HCT116 (cell line): ENCODE results near the gene ICAM4. TPM values are rescaled to one million over a fixed set of nuclear protein-coding genes. Genes with fewer than 3 reads are reported as not detected.

Experiments
- ATAC-seq: fragments of 200-7000 bp; cut with Tn5 transposase; 2 replicates; pipeline ENCODE4 v1.9.1; 2020; ENCODE audit warnings: mild to moderate bottlenecking, moderate library complexity
- BruUV-seq: library from RNA; stranded (reverse); fragments of 400-500 nt; replicated peaks from 2 replicates; lab custom pipeline; 2021; lab: Mats Ljungman, UMichigan
- CTCF ChIA-PET: fragments of 300-600 bp; sonication (Branson Sonifier 250); formaldehyde crosslinking; loops from one replicate; lab custom pipeline; 2021; ENCODE audit warnings: antibody characterized with exemption; lab: Charles Lee
- POLR2A ChIA-PET: fragments of 300-600, 350-600 bp; sonication (Branson Sonifier 250); formaldehyde crosslinking; loops from one replicate; lab custom pipeline; 2021; ENCODE audit warnings: antibody characterized with exemption; lab: Charles Lee
- RAD21 ChIA-PET, 2 experiments: fragments of 300-600 bp; sonication (Branson Sonifier 250); formaldehyde crosslinking; loops; one replicate each; lab custom pipeline; 2023; ENCODE audit warnings: low total read pairs in 2 of 2; ENCODE audit not compliant: uncharacterized antibody in 2 of 2, unreplicated experiment in 2 of 2, low non-redundant PET in 1 of 2; lab: Charles Lee
- DNase-seq: peaks from one replicate; pipeline ENCODE4 v3.0.0-alpha.2; 2010; ENCODE audit warnings: low read depth, low spot score
- H2AFZ ChIP-seq: fragments of 200-600 bp; shearing (Covaris generic), sonication (generic); 2 replicates; pipeline ENCODE4 v1.6.1; 2017; ENCODE audit warnings: low read depth, mixed run types, mixed read lengths, antibody characterized with exemption, low read length; ENCODE audit not compliant: poor library complexity, severe bottlenecking
- H3K27ac ChIP-seq: 2 replicates; pipeline ENCODE4 v1.5.1; 2012; ENCODE audit warnings: low read depth, low read length
- H3K27me3 ChIP-seq: fragments of 200-600 bp; sonication (generic); 2 replicates; pipeline ENCODE4 v1.6.1; 2016; ENCODE audit warnings: mixed run types, low read length, mixed read lengths; ENCODE audit not compliant: insufficient read depth
- H3K36me3 ChIP-seq, 2 experiments: fragments of 200-500 bp in 1 of 2; fragments of 200-600 bp in 1 of 2; sonication (Bioruptor generic) in 1 of 2; sonication (generic) in 1 of 2; 2 replicates each; pipeline versions ENCODE4 v1.5.1 to v1.6.1; 2014 to 2016; ENCODE audit warnings: low read length in 2 of 2, inconsistent platforms in 1 of 2, mixed read lengths in 1 of 2, mixed run types in 1 of 2; ENCODE audit not compliant: insufficient read depth in 2 of 2, control insufficient read depth in 1 of 2
- H3K4me1 ChIP-seq, 2 experiments: fragments of 200-600 bp in 1 of 2; sonication (generic) in 1 of 2; 2 replicates each; pipeline versions ENCODE4 v1.5.1 to v1.6.1; 2012 to 2017; ENCODE audit warnings: low read length in 2 of 2, inconsistent platforms in 1 of 2, mild to moderate bottlenecking in 1 of 2, mixed read lengths in 1 of 2, mixed run types in 1 of 2, moderate library complexity in 1 of 2; ENCODE audit not compliant: insufficient read depth in 2 of 2, control insufficient read depth in 1 of 2
- H3K4me2 ChIP-seq: fragments of 200-600 bp; sonication (generic); 2 replicates; pipeline ENCODE4 v1.6.1; 2017; ENCODE audit warnings: mixed run types, low read length, mixed read lengths
- H3K4me3 ChIP-seq, 2 experiments: fragments of 200-600 bp in 1 of 2; sonication (generic) in 1 of 2; replicated peaks in 1 of 2; 2 replicates each; pipeline ENCODE4 v1.5.1; 2011 to 2016; ENCODE audit warnings: low read length in 2 of 2, control low read depth in 1 of 2, low read depth in 1 of 2, mild to moderate bottlenecking in 1 of 2, mixed read lengths in 1 of 2, mixed run types in 1 of 2
- H3K79me2 ChIP-seq: fragments of 200-600 bp; sonication (generic); 2 replicates; pipeline ENCODE4 v1.6.1; 2017; ENCODE audit warnings: mild to moderate bottlenecking, mixed run types, low read length, moderate library complexity, mixed read lengths; ENCODE audit not compliant: insufficient read depth
- H3K9ac ChIP-seq: fragments of 200-600 bp; sonication (generic); 2 replicates; pipeline ENCODE4 v1.6.1; 2016; ENCODE audit warnings: low read length, mixed read lengths
- H3K9me2 ChIP-seq: fragments of 200-600 bp; sonication (generic), shearing (Covaris generic); 2 replicates; pipeline ENCODE4 v1.6.1; 2017; ENCODE audit warnings: mixed run types, mild to moderate bottlenecking, moderate library complexity; ENCODE audit not compliant: insufficient read depth
- H3K9me3 ChIP-seq, 2 experiments: fragments of 200-500 bp in 1 of 2; fragments of 200-600 bp in 1 of 2; sonication (Bioruptor generic) in 1 of 2; sonication (generic) in 1 of 2; 2 replicates each; pipeline ENCODE4 v1.6.1; 2014 to 2017; ENCODE audit warnings: low read length in 2 of 2, mixed read lengths in 2 of 2, inconsistent platforms in 1 of 2, low read depth in 1 of 2, mild to moderate bottlenecking in 1 of 2, mixed run types in 1 of 2, moderate library complexity in 1 of 2; ENCODE audit not compliant: control insufficient read depth in 1 of 2, insufficient read depth in 1 of 2
- H4K20me1 ChIP-seq: fragments of 200-600 bp; sonication (generic), shearing (Covaris generic); 2 replicates; pipeline ENCODE4 v1.6.1; 2017; ENCODE audit warnings: mixed run types, mild to moderate bottlenecking, moderate library complexity; ENCODE audit not compliant: insufficient read depth
- CBX3 ChIP-seq: IDR thresholded peaks from 2 replicates; pipeline ENCODE4 v1.6.1; 2012; ENCODE audit warnings: low read depth
- CEBPB ChIP-seq: IDR thresholded peaks from 2 replicates; pipeline ENCODE4 v1.6.1; 2012; ENCODE audit warnings: low read depth
- ELF1 ChIP-seq: IDR thresholded peaks from 2 replicates; pipeline ENCODE4 v1.6.1; 2012; ENCODE audit warnings: low read depth, borderline replicate concordance
- EZH2phosphoT487 ChIP-seq: fragments of 200-600 bp; IDR thresholded peaks from 2 replicates; pipeline ENCODE4 v1.6.1; 2018; ENCODE audit warnings: antibody characterized with exemption, borderline replicate concordance
- POLR2AphosphoS5 ChIP-seq: IDR thresholded peaks from 2 replicates; pipeline ENCODE4 v1.6.1; 2011; ENCODE audit warnings: mild to moderate bottlenecking, low read depth, low read length, moderate library complexity
- RAD21 ChIP-seq: IDR thresholded peaks from 2 replicates; pipeline ENCODE4 v1.6.1; 2012; ENCODE audit warnings: low read depth, mild to moderate bottlenecking
- SIN3A ChIP-seq: IDR thresholded peaks from 2 replicates; pipeline ENCODE4 v1.6.1; 2012; ENCODE audit warnings: low read depth
- TCF7L2 ChIP-seq: IDR thresholded peaks from 2 replicates; pipeline ENCODE4 v1.7.0; 2011; ENCODE audit warnings: borderline replicate concordance, inconsistent platforms; ENCODE audit not compliant: insufficient read depth, insufficient read length; ENCODE audit errors: extremely low read depth
- YY1 ChIP-seq: IDR thresholded peaks from 2 replicates; pipeline ENCODE4 v1.6.1; 2011; ENCODE audit warnings: low read length, low read depth, moderate library complexity, mild to moderate bottlenecking; ENCODE audit not compliant: insufficient replicate concordance; ENCODE audit errors: extremely low read depth
- ZNF274 ChIP-seq: fragments of 200-500 bp; sonication (Bioruptor generic); IDR thresholded peaks from 2 replicates; pipeline ENCODE4 v1.6.1; 2014; ENCODE audit warnings: mild to moderate bottlenecking, low read depth, low read length, inconsistent platforms
- intact Hi-C: fragments of 100-400 bp; cut with micrococcal nuclease; formaldehyde crosslinking; loops from 2 replicates; pipeline ENCODE4 v1.10.0; 2022
- total RNA-seq: library from RNA; stranded (reverse); gene quantifications from one replicate; pipeline ENCODE4 v1.2.1, GENCODE V29; 2021; ENCODE audit not compliant: unreplicated experiment
- TF ChIP-seq, protein P1 (sequence below): IDR thresholded peaks from 2 replicates; pipeline ENCODE4 v1.6.1; 2012; ENCODE audit warnings: low read depth
- TF ChIP-seq, protein P2 (sequence below): IDR thresholded peaks from 2 replicates; pipeline ENCODE4 v1.6.1; 2011; ENCODE audit warnings: mild to moderate bottlenecking, low read length, moderate library complexity; ENCODE audit not compliant: insufficient replicate concordance; ENCODE audit errors: extremely low read depth
- TF ChIP-seq, protein P3 (sequence below): IDR thresholded peaks from 2 replicates; pipeline ENCODE4 v1.6.1; 2012

The ICAM4 gene
- total RNA-seq, 1 experiment from 2014 or later = not detected

DNA sequence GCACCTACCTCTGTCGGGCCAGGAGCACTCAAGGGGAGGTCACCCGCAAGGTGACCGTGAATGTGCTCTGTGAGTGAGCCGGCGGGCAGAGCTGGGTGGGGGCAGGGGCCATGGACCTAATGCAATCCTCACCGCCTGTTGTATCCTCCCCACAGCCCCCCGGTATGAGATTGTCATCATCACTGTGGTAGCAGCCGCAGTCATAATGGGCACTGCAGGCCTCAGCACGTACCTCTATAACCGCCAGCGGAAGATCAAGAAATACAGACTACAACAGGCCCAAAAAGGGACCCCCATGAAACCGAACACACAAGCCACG lies 1.8 kb upstream of the ICAM4 start:
- H3K9ac ChIP-seq = no peak overlapping the region
- no peak overlapping the region for H3K4me2 ChIP-seq
- H2AFZ ChIP-seq = no peak overlapping the region
- BruUV-seq = no TSS peak
- H3K9me2 ChIP-seq = no peaks in the 10 kb centered on the region
- peaks cover 13 to 47% of the 10 kb centered on the region in 2 experiments for H3K4me1 ChIP-seq
- no peaks in the 10 kb centered on the region for H3K27me3 ChIP-seq
- no peak overlapping the region for H3K4me3 ChIP-seq
- POLR2A ChIA-PET = no interaction called here
- intact Hi-C loops = no loop called here
- no peaks in the 10 kb centered on the region for H4K20me1 ChIP-seq
- RAD21 ChIA-PET = no interaction called here
- H3K79me2 ChIP-seq = no peaks in the 10 kb centered on the region
- H3K9me3 ChIP-seq = no peaks in the 10 kb centered on the region
- H3K27ac ChIP-seq = no peak overlapping the region
- no peak for DNase-seq
- TF ChIP-seq, protein P1, sequence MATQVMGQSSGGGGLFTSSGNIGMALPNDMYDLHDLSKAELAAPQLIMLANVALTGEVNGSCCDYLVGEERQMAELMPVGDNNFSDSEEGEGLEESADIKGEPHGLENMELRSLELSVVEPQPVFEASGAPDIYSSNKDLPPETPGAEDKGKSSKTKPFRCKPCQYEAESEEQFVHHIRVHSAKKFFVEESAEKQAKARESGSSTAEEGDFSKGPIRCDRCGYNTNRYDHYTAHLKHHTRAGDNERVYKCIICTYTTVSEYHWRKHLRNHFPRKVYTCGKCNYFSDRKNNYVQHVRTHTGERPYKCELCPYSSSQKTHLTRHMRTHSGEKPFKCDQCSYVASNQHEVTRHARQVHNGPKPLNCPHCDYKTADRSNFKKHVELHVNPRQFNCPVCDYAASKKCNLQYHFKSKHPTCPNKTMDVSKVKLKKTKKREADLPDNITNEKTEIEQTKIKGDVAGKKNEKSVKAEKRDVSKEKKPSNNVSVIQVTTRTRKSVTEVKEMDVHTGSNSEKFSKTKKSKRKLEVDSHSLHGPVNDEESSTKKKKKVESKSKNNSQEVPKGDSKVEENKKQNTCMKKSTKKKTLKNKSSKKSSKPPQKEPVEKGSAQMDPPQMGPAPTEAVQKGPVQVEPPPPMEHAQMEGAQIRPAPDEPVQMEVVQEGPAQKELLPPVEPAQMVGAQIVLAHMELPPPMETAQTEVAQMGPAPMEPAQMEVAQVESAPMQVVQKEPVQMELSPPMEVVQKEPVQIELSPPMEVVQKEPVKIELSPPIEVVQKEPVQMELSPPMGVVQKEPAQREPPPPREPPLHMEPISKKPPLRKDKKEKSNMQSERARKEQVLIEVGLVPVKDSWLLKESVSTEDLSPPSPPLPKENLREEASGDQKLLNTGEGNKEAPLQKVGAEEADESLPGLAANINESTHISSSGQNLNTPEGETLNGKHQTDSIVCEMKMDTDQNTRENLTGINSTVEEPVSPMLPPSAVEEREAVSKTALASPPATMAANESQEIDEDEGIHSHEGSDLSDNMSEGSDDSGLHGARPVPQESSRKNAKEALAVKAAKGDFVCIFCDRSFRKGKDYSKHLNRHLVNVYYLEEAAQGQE = no peak
- TF ChIP-seq, protein P2, sequence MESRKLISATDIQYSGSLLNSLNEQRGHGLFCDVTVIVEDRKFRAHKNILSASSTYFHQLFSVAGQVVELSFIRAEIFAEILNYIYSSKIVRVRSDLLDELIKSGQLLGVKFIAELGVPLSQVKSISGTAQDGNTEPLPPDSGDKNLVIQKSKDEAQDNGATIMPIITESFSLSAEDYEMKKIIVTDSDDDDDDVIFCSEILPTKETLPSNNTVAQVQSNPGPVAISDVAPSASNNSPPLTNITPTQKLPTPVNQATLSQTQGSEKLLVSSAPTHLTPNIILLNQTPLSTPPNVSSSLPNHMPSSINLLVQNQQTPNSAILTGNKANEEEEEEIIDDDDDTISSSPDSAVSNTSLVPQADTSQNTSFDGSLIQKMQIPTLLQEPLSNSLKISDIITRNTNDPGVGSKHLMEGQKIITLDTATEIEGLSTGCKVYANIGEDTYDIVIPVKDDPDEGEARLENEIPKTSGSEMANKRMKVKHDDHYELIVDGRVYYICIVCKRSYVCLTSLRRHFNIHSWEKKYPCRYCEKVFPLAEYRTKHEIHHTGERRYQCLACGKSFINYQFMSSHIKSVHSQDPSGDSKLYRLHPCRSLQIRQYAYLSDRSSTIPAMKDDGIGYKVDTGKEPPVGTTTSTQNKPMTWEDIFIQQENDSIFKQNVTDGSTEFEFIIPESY = no peak
- no peak for TF ChIP-seq ELF1
- TF ChIP-seq SIN3A = no peak
- TF ChIP-seq TCF7L2 = no peak
- no peak for TF ChIP-seq POLR2AphosphoS5
- no peak for TF ChIP-seq YY1
- TF ChIP-seq ZNF274 = no peak
- no peak for TF ChIP-seq RAD21
- TF ChIP-seq, protein P3, sequence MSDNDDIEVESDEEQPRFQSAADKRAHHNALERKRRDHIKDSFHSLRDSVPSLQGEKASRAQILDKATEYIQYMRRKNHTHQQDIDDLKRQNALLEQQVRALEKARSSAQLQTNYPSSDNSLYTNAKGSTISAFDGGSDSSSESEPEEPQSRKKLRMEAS = no peak
- TF ChIP-seq CBX3 = no peak
- TF ChIP-seq EZH2phosphoT487 = no peak
- TF ChIP-seq CEBPB = no peak
- no peak for ATAC-seq
- no peaks in the 10 kb centered on the region; a peak in 2 of 4 replicates for H3K36me3 ChIP-seq
- CTCF ChIA-PET = interaction anchor here (1.9 kb wide), 1 partner anchor 25 kb away, joined by 7 read pairs; no protein-coding TSS in a partner anchor
